Measurements from ENCODE around the gene CATSPER1.

CATSPER1 gene

DNA sequence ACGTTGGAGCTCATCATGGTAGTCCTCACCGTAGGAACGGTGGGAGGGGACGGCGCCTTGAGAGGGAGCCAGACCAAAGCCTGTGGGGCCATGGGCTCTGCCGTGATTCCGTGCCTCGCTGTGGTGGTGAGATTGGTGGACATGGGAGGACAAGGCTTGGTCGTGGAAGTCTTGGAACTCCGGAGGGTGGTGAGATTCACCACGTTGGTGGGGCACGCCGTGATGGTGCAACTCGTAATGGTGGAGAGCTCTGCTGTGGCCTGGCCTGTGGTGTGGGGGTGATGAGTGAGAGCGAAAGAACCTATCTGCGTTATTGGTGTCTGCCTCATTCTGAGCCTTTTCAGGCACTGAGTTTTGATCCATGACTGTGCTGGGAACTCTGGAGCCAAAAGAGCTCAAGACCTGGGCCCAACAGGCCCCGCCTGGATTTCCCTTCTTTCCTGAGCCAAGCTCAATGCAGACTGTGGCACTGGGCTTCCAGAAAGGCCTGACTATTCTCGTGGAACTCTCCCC lies at the start of gene CATSPER1:
Gene CATSPER1, minus strand, starts transcription at position 463 of the 513 bp plus-strand sequence. Its CDS starts 100 bp downstream, at position 363.
- TF ChIP-seq POLR2A (IDR thresholded peaks at IDR 0.05; ENCODE audit: low read length) (no peak), GATA1 (IDR thresholded peaks at IDR 0.05; ENCODE audit: low read depth, low read length) (no peak)
- DNase-seq: no peak

GRCh38 chr11:66075273-66075672 lies 49.0 kb upstream of the CATSPER1 start:
- TF ChIP-seq GATA1 (IDR thresholded peaks at IDR 0.05; ENCODE audit: low read depth, low read length): no peak
- TF ChIP-seq POLR2A (IDR thresholded peaks at IDR 0.05; ENCODE audit: low read length): no peak
- DNase-seq: no peak

DNA sequence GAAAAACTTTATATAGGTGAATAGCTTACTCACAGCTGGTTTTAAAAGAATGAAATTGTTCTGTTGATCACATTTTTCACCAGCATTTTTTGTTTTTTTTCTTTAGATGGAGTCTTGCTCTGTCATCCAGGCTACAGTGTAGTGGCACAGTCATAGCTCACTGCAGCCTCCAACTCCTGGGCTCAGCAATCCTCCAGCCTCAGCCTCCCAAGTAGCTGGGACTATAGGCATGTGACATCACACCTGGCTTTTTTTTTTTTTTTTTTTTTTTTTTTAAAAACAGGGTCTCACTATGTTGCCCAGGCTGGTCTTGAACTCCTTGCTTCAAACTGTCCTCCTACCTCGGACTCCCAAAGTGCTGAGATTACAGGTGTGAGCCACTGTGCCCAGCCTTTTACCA lies 47.4 kb upstream of the CATSPER1 start:
- TF ChIP-seq GATA1 (IDR thresholded peaks at IDR 0.05; ENCODE audit: low read depth, low read length): no peak
- TF ChIP-seq POLR2A (IDR thresholded peaks at IDR 0.05; ENCODE audit: low read length): no peak
- no peak for DNase-seq

GRCh38 chr11:66072518-66072917 lies 46.2 kb upstream of the CATSPER1 start:
- TF ChIP-seq POLR2A (IDR thresholded peaks at IDR 0.05; ENCODE audit: low read length) (no peak), GATA1 (IDR thresholded peaks at IDR 0.05; ENCODE audit: low read depth, low read length) (no peak)

GRCh38 chr11:66072081-66072480 lies 45.8 kb upstream of the CATSPER1 start:
- TF ChIP-seq POLR2A (IDR thresholded peaks at IDR 0.05; ENCODE audit: low read length) (no peak), GATA1 (IDR thresholded peaks at IDR 0.05; ENCODE audit: low read depth, low read length) (no peak)
- DNase-seq: no peak

More at GRCh38 chr11:66072518-66072917, 46.2 kb upstream of the CATSPER1 start:
- DNase-seq: no peak

GRCh38 chr11:66071381-66071801 lies 45.1 kb upstream of the CATSPER1 start:
- TF ChIP-seq GATA1 (IDR thresholded peaks at IDR 0.05; ENCODE audit: low read depth, low read length) (no peak), POLR2A (IDR thresholded peaks at IDR 0.05; ENCODE audit: low read length) (no peak)
- no peak for DNase-seq

DNA sequence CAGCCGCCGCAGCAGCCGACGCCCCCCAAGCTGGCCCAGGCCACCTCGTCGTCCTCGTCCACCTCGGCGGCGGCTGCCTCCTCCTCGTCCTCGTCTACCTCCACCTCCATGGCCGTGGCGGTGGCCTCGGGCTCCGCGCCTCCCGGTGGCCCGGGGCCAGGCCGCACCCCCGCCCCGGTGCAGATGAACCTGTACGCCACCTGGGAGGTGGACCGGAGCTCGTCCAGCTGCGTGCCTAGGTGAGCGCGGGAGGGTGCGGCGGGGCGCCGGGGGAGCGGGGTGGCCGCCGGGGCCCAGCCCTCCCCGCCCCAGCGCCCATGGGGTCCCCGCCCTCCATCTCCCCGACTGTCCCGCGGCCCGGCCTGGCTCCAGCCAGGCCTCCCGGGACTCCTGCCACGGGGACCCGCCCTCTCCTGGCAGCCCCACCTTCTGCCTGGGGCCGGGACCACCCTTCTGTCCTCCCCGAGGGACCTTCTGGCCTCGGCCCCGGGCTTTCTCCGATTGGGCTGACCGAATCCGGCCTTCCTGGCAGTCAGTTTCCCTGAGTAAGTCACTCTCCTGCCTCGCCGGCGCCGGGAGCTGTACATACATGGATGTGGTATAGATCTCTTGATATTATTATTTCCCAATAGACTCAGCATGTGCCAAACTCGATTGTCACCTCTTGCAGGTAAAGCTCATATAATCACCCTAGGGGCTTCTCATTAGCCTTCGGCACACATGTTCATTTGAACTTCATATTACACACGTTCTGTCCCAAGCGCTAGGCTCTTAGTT lies 44.5 kb upstream of the CATSPER1 start:
- DNase-seq: peak; percentile 30 to 42
- no peak for TF ChIP-seq GATA1 (IDR thresholded peaks at IDR 0.05; ENCODE audit: low read depth, low read length)
- TF ChIP-seq POLR2A (IDR thresholded peaks at IDR 0.05; ENCODE audit: low read length): no peak

DNA sequence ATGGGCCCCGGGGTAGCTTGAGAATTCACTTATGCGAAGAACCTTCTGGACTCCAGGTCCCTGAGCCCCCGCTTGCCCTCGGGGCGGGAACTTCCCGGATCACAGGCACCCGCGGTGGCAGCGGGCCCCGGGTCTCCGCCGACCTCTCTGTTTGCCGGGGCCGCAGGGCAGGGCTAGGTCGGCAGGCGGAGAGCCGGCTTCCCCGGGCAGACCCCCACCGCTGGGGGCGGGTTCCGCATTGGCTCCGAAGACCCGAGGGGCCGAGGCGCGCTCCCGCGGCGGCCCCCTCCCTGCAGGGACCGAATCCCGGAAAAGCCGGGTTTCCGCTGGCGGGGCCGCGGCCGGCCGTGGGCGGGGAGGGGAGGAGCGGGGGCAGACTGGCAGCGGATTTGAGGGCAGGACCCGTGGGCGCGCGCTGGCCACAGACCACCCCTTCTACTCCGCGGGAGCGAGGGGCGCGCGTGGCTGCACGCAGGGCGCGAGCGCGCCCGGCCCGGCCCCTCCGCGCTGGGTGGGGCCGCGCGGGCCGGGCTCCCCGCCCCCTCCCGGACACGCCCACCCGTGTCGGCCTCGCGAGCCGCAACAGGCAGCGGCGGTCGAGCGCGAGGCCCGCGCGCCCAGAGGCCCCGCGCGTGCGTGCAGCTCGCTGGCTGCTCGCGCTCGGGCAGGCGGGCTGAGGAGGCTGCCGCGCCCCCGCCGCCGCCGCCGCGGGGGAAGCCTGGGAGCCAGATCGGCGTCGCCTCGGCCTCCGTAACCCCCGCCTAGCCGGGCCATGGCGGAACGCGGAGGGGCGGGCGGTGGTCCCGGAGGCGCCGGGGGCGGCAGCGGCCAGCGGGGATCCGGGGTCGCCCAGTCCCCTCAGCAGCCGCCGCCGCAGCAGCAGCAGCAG lies 43.7 kb upstream of the CATSPER1 start, which contains the start of gene PACS1:
Gene PACS1, plus strand, starts transcription at position 558 of the 889 bp plus-strand sequence. Its CDS starts 215 bp downstream, at position 773.
- peak; percentile 74 to 83 for DNase-seq

DNA sequence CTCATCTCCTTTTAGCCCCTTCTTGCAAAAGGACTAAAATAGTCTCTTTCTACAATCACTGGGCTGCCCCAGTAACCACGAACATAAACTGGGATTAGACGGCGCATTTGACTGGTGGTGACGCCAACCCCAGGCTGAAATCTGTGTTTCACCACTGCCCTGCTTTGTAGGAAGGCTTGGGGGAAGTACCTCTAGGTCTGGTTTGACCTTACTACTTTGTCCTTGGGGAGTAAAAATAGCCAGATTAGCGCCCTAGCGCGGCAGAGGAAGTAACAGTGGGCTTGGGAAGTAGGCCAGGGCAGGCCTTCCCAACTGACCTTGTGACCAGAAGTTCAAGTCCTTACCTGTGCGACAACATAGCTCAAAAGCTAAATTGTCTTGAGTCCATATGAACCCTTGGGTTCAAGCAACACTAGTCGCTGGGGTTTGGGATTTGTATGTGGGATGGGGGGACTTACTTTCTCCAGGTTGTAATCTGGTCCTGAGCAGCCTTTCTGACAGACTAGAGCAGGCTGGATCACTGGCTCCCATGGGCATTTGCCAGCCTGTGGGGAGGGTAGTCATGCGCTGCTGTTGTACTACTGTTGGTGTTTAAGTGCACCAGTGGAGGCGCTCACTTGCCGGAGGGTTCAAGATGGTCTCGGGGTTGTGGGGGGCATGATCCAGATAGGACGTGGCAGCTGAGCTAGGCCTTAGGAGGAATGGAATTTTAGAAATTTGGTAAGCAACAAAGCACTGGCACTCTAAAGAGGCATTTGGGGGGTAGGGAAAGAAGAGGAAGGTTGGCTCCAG lies 42.8 kb upstream of the CATSPER1 start:
- TF ChIP-seq POLR2A (IDR thresholded peaks at IDR 0.05; ENCODE audit: low read length): no peak
- no peak for TF ChIP-seq GATA1 (IDR thresholded peaks at IDR 0.05; ENCODE audit: low read depth, low read length)
- DNase-seq: peak; percentile 35 to 45

More for the DNA sequence above, 43.7 kb upstream of the CATSPER1 start, which contains the start of gene PACS1:
- TF ChIP-seq GATA1 (IDR thresholded peaks at IDR 0.05; ENCODE audit: low read depth, low read length) (no peak), POLR2A (IDR thresholded peaks at IDR 0.05; ENCODE audit: low read length) (peak; percentile 33)

DNA sequence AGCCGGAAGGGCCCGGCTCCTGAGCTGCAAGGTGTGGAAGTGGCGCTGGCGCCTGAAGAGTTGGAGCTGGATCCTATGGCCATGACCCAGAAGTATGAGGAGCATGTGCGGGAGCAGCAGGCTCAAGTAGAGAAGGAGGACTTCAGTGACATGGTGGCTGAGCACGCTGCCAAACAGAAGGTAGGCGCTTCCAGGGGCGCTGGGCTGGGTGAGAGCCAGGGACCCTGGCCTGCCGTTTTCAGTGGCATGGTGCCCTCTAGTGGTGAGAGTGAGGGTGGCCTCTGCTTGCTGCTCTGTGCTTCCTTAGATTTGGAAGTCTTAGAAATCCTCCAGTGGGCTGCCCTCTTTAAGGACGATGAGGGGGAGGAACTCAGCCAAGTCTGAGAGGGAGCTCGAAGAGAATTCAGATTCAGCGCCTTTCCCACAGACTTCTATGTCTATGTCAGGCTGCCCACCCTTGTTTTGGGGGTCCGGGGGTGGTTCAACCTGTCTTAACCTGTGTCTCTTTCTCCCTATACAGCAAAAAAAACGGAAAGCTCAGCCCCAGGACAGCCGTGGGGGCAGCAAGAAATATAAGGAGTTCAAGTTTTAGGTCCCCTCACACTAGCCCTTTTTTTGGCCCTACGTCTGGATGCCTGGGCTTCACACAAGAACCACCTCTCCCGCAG lies 42.0 kb upstream of the CATSPER1 start:
- DNase-seq: peak; percentile 74 to 85
- TF ChIP-seq GATA1 (IDR thresholded peaks at IDR 0.05; ENCODE audit: low read depth, low read length) (no peak), POLR2A (IDR thresholded peaks at IDR 0.05; ENCODE audit: low read length) (no peak)

DNA sequence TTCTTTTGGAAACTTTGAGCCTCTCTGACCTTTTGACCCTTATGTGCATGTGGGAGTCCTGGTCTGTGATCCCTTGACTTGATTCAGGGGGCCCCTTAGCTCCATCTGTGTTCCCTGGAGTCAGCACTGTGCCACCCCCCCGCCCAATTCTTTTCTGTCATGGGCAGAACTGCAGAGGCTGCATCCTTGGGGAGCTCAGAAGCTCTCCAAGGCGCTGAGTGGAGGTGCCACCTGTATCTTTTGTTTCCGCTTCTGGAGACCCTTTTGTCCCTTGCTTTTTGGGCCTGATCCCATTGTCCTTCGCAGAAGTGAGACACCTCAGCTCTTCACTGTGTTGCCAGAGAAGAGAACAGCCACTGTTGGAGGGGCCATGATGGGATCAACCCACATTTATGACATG lies 41.4 kb upstream of the CATSPER1 start:
- no peak for DNase-seq

DNA sequence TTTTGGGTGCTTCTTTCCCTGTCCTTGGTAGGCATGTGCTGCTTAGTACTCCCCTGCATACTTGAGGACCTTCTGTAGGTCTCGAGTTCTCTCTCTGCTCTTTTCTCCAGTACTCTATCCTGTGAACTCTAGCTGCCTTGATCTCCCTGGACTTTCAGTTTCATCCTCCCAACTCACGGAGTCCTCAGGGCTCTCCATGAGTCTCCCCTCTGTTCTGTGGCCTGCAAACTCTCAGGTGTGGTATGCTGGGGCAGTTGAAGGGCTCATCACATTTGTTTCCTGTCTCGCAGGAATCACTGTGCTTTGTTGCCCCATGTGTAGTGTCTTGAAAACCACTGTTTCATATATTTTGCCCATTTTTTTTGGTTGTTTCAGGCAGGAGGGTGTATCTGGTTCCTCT lies 40.5 kb upstream of the CATSPER1 start:
- no peak for DNase-seq
- TF ChIP-seq GATA1 (IDR thresholded peaks at IDR 0.05; ENCODE audit: low read depth, low read length) (no peak), POLR2A (IDR thresholded peaks at IDR 0.05; ENCODE audit: low read length) (no peak)

More for the DNA sequence above, 41.4 kb upstream of the CATSPER1 start:
- TF ChIP-seq POLR2A (IDR thresholded peaks at IDR 0.05; ENCODE audit: low read length) (no peak), GATA1 (IDR thresholded peaks at IDR 0.05; ENCODE audit: low read depth, low read length) (no peak)

DNA sequence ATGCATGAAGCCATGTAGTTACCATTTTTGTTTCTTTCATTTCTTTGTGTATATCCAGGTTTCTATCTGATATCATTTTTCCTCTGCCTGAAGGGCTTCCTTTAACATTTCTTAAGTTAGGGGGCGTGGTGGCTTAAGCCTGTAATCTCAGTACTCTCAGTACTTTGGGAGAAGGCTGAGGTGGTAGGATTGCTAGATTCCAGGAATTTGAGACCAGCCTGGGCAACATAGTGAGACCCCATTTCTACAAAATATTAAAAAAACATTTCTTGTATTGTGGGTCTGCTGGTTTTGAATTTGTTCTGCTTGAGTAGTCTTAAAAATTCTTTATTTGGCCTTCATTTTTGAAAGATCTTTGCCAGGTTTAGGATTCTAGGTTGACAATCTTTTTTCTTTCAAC lies 38.3 kb upstream of the CATSPER1 start:
- TF ChIP-seq POLR2A (IDR thresholded peaks at IDR 0.05; ENCODE audit: low read length) (no peak), GATA1 (IDR thresholded peaks at IDR 0.05; ENCODE audit: low read depth, low read length) (no peak)

More for the DNA sequence above, 38.3 kb upstream of the CATSPER1 start:
- DNase-seq: no peak

Measured in erythroblast (primary cell).